ENCODE data around the gene KLKB1.

Gene KLKB1

DNA sequence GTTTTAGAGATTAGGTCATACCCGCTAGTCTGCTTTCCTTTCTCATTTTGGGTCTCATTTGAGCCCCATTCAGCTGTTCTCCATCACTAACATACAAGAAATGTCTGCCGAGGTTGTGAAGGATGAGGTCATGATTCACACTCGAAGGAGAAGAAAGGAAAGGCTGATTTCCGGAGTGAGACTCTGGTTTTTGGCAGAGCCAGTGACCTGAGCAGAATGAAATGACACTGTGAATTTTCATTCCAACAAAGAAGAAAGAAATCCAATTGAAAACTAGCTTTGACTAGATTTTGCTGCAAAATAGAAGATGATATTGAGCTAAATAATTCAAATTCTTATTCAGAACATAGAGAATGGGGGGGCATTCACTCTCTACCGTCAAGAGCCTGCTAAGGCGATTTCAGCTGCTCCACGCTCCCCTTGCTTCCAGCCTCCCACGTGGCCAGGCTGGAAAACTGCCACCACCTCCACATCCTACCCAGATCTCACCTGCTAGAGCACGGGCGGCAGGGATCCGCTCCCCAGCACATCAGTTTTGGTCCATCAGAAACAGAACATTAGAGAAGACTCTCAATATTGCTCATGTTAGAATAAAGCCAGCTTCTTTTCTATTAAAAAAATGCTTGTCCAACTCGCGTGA is 77.7 kb downstream of the KLKB1 start:
- H3K27ac ChIP-seq, result no peak overlapping the region
- ChIA-PET POLR2A (ENCODE audit: low non-redundant PET) (no interaction called here), CTCF (no interaction called here)
- DNase-seq (ENCODE audit: low spot score), result no peak
- TF ChIP-seq, protein P1, sequence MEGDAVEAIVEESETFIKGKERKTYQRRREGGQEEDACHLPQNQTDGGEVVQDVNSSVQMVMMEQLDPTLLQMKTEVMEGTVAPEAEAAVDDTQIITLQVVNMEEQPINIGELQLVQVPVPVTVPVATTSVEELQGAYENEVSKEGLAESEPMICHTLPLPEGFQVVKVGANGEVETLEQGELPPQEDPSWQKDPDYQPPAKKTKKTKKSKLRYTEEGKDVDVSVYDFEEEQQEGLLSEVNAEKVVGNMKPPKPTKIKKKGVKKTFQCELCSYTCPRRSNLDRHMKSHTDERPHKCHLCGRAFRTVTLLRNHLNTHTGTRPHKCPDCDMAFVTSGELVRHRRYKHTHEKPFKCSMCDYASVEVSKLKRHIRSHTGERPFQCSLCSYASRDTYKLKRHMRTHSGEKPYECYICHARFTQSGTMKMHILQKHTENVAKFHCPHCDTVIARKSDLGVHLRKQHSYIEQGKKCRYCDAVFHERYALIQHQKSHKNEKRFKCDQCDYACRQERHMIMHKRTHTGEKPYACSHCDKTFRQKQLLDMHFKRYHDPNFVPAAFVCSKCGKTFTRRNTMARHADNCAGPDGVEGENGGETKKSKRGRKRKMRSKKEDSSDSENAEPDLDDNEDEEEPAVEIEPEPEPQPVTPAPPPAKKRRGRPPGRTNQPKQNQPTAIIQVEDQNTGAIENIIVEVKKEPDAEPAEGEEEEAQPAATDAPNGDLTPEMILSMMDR (conservative IDR thresholded peaks at IDR 0.05; ENCODE audit: low read depth), result no peak

DNA sequence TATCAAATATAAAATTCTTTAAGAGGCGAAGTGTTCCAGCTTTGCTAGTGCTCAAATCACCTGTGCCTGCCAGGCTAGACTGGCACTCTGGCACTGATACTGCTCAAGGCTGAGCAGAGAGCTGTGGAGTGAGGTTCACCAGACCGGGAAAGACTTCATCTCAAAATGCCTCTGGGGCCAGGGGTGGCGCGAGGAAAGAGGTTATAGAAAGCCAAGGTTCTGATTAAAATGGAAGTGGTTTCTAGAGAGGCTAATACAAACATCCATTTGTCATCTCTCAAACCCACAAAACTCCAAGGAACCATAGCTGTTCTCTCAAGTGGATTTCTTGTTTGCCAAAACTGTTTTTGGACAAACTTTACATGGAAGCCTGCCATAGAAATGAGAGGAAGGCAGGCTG is 80.2 kb downstream of the KLKB1 start:
- TF ChIP-seq, protein P1 (conservative IDR thresholded peaks at IDR 0.05; ENCODE audit: low read depth), result no peak
- no peak overlapping the region for H3K27ac ChIP-seq
- DNase-seq (ENCODE audit: low spot score), result no peak
- ChIA-PET POLR2A (ENCODE audit: low non-redundant PET) (no interaction called here), CTCF (interaction anchor here (1.1 kb wide), 1 partner anchor 32 kb away, joined by 3 read pairs; no protein-coding TSS in a partner anchor)

DNA sequence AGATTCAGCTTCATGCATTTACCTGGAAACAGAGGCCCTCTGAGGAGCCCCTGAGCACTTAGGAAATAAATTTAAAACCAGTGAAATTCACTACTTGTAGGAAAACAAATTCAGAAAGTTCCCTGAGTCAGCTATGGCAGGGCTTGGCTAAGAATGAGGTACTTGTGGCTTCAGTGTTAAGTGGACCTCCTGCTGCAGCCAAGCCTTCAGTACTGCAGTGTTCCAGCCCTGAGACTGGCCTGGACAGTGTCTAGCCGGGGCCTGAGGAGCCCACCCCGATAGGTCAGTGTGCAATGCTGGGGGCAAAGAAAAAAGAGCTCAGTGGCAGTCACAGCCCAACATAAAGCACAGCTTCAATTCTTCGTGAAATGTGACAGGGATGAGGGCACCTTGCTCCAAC is 80.6 kb downstream of the KLKB1 start:
- POLR2A ChIA-PET (ENCODE audit: low non-redundant PET), result no interaction called here

More for the DNA sequence above, 80.6 kb downstream of the KLKB1 start:
- CTCF ChIA-PET, result interaction anchor here (1.1 kb wide), 1 partner anchor 32 kb away, joined by 3 read pairs; no protein-coding TSS in a partner anchor
- TF ChIP-seq, protein P1 (conservative IDR thresholded peaks at IDR 0.05; ENCODE audit: low read depth), result no peak
- no peak for DNase-seq (ENCODE audit: low spot score)
- no peak overlapping the region for H3K27ac ChIP-seq

Measured in RWPE1 (cell line).